GM19099 (cell line): ENCODE results near the gene AHCYL1.

Experiments used
- POLR2A ChIP-seq: IDR thresholded peaks from 3 replicates; pipeline ENCODE4 v1.6.1; 2011; ENCODE audit warnings: low read depth; ENCODE audit not compliant: insufficient read length; ENCODE audit errors: extremely low read depth

Gene AHCYL1

DNA sequence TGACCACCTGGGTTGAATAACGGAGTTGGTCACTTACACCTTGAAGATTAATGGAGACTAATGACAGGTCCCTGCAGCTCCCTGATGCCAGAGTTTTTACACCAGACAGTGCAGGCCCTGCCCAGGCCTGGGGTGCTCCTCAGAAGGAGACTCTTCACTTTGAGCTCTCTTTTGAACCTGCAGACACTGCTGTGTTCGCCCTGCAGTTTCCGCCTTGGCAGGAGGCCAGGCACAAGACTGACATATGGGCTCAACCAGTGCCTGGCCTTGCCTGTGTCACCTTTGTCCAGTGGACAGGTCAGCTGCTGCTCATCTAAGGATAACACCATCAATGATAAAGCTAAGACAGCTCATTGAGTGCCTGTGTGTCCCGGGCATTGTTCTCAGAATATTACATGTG is 55.1 kb downstream of the AHCYL1 start:
- no peak for TF ChIP-seq POLR2A

DNA sequence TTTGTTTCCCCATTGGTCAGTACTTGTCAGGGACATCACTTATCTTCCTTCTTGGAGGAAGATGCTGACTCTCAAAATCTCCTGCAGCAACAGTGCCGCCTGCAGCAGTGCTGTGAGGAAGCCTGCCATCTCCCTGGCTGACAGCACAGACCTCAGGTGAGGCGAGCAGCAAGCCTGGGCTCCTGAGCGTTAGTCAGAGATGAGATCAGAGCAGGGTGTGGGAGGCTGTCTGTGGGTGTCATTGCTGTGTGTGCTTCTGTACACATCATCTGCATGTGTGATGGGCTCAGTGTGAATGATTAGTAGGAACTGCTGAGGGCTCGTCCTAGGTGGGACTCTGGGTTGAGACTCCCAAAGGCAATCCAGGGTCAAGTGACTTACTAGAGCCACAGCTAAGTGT is 56.0 kb downstream of the AHCYL1 start:
- TF ChIP-seq POLR2A = no peak

DNA sequence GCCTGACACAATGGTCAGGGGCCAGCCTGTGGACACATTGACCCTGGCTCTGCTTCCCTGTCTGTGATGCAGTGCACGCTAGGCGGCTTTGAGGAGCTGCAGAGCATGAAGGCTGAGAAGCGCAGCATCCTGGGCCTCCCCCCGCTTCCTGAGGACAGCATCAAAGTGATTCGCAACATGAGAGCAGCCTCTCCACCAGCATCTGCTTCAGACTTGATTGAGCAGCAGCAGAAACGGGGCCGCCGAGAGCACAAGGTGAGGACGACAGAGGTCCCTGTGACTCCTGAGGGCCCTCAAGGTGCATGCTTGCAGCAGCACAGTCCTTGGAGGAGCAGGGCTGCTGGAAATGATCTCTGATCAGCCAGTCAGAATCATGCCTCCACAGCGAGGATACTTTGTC is 58.5 kb downstream of the AHCYL1 start:
- TF ChIP-seq POLR2A = no peak

DNA sequence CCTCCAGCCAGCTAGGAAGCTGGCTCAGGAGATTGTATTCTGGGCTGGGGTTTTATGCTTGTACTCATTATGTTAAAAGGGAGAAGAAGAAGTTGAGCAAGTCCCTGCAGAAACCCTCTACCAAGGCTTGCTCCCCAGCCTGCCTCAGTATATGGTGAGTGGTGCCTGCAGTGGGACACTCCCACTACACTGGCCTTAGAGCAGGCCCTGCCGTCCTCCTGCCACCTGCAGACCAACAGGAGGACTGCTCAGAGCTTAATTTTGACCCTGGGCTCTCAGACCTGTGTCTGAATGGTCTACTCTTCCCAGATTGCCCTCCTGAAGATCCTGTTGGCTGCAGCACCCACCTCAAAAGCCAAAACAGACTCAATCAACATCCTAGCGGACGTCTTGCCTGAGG is 62.9 kb downstream of the AHCYL1 start:
- TF ChIP-seq POLR2A = no peak

DNA sequence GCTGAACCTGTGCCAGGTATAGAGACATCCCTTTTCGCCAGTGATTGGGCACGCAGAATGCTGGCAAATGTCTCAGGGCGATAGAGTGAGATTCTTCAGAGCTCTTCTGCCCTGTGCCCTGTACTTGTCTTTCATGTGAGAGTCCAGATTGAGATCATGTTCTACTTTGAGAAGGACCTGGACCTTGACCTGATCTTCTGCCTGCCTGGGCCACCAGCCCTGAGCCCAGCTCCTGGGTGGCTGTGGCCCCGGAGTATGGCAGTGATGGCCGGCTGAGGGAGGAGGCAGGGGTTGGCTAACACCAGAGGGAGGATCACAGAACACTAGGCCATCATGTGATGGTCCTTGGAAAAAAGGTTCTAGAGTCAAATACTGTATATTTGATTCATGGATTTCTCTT is 63.7 kb downstream of the AHCYL1 start:
- no peak for TF ChIP-seq POLR2A

DNA sequence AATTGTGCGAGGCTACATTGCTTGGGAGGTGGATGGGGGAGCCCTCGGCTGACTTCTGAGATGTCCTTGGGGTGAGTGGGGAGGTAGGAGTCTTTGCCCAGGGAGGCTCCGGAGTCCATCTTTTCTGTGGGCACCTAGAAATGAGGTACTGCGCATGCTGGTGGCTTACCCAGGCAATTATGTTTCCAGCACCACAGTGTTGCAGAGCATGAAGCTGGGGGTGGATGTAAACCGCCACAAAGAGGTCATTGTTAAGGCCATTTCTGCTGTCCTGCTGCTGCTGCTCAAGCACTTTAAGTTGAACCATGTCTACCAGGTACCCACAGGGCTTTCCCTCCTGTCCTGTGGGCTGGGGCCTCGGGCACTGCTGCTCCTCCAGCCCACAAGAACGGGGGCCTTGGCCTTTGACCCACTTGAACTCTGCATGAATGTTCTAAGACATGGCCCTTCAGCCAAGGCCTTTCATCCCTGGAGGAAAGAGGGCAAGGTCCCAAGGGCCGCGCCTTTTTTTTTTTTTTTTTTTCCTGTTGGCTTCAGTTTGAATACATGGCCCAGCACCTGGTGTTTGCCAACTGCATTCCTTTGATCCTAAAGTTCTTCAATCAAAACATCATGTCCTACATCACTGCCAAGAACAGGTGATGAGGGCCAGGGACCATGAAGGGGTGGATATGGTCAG is 64.5 kb downstream of the AHCYL1 start:
- no peak for TF ChIP-seq POLR2A

DNA sequence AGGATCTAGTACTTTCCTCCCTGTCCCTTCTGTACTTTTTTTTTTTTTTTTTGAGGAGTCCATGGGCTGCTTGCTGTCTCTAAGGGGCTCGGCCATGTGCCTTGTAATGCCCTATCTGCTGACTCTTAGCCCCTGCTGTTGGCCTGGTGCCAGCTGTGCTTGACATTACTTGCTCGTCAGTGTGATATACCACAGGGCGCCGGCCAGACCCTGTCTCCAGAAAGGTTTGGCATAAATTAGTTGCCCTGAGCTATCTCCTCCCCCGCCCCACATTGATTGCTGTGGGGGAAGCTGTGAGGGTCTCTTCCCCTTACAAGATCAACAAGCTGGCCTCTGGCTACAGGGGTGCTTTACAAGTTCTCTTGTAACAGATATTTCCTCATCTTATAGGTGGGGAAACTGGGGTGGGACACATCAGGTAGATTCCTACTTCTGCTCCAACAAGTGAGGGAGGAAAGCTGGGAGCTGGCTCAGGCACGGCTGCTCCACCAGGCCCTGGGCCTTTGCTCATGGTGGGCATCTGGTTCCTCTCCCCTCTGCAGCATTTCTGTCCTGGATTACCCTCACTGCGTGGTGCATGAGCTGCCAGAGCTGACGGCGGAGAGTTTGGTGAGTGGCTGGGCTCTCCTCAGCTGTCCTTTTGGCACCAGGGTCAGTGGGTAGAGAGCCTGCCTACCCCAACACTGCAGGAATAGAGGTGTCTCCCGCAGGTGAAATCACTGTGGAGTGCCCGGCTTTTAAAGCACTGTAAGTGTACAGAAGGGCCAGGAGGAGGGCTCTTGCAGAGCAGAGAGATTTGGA is 65.4 kb downstream of the AHCYL1 start:
- no peak for TF ChIP-seq POLR2A

DNA sequence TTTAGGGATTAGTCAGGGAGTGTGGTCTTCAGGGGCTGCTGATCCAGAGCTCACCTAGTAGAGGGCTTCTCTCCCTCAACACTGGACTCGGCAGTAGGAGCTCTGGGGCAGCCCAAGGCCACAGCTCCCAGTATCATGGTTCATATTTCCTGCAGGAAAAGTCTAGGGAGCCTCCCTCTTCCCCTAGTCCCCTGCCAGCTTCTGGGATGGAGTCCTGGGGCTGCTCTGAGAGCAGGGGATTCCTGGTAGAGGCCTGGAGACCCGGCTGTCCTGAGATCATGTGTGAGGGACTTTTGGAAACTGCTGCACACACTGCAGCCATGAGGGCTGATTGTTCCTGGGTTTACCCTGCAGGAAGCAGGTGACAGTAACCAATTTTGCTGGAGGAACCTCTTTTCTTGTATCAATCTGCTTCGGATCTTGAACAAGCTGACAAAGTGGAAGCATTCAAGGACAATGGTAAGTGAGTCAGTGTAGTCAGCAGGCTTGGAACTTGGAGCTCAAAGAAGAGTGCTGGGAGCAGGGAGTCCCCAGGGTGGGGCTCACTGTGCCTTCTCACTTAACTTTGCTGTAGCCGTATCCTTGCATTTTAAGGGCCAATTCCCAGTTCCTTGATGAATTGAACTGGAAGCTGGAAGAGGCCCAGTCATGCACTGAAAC is 66.2 kb downstream of the AHCYL1 start:
- no peak for TF ChIP-seq POLR2A

DNA sequence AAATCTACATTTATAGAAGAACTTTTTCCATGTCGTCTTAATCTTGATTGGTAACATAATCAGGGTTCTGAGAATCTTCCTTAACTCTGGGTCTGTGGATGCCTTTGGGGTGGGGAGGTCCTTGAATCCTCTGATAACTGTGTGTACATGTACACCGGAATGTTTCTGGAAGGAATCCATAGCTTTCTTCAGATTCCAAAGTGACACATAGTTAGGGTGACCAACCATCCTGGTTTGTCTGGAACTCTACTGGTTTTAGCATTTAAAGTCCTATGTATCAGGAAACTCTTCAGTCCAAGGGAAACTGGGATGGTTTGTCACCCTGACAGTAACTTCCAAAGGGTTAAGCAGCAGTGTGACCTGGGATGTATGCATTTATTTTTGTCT is 66.7 kb downstream of the AHCYL1 start:
- no peak for TF ChIP-seq POLR2A

DNA sequence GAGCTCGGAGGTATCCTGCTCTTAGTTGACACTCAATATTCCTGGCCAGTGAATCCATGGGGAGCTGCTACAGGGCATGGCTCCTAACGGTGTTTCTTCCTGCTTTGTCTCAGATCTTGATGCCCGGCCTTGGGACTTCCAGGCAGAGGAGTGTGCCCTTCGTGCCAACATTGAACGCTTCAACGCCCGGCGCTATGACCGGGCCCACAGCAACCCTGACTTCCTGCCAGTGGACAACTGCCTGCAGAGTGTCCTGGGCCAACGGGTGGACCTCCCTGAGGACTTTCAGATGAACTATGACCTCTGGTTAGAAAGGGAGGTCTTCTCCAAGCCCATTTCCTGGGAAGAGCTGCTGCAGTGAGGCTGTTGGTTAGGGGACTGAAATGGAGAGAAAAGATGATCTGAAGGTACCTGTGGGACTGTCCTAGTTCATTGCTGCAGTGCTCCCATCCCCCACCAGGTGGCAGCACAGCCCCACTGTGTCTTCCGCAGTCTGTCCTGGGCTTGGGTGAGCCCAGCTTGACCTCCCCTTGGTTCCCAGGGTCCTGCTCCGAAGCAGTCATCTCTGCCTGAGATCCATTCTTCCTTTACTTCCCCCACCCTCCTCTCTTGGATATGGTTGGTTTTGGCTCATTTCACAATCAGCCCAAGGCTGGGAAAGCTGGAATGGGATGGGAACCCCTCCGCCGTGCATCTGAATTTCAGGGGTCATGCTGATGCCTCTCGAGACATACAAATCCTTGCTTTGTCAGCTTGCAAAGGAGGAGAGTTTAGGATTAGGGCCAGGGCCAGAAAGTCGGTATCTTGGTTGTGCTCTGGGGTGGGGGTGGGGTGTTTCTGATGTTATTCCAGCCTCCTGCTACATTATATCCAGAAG is 69.2 kb downstream of the AHCYL1 start:
- TF ChIP-seq POLR2A = no peak

DNA sequence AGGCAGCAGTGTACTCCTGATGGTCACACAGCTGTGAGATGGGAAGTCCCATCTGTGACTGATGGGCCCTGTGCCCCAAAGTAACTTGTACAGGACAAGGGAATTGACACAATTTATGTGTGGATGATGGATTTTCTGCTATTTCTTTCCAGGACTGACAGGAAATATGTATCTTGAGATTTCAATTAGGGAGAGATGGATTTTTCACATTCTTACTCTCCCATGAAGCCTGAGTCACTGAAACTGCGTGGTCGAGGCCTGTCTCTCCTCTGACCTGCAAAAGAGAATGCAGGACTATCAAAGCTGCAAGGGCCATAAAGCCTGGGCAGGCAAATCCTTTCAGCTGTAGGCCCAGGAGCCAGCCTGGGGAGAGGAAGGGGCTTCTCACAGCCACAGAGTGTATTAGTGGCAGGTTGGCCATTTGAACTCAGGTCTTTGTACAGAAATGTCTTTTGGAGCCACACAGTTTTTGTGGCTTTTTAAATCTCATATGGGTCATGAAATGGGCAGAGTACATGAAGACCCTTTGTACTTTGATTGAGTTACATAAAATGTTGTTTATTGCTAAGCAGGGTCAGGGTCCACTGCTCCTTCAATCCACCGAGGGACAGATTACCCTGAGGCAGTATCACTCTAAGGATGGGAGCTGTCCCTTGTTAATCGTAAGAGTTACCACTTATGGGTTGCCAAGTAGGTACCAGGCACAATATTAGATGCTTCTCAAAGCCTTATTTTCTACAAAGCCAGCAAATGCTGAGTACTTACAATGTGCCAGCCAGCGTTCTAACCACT is 71.1 kb downstream of the AHCYL1 start:
- TF ChIP-seq POLR2A = no peak

DNA sequence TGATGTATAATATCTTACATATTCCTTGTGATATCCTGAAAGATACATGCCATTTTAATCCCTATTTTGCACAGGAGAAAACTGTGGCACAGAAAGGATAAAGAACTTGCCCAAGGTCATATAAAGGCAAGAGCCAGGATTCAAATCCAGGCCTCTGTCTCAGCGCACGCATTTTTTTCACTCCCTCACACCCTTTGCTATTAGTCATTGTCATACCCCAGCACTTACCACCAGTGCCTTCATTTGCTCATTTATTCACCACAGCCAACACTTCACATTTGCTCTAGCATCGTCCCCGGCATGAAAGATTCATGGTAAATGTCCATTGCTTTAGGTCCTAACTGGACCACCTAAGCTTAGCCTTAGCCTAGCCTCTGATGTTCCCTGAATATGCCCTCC is 71.7 kb downstream of the AHCYL1 start:
- TF ChIP-seq POLR2A = no peak

DNA sequence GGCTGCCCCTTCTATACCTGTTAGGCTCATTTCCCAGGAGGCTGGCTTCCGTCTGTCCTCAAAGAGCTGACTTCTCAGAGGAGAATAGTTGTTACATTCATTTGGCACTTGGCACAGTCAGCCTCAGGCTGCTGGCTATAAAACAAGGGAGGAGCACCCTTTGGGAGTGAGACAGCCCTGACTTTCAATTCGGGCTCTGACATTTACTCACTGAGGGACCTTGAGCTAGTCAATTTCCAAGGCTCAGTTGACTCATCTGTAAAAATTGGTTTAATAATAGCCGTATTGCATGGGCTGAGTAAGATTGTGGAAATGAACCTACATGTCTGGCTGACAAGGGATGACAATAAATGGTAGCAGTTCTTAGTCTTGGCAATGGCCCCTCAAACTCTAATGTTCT is 72.2 kb downstream of the AHCYL1 start:
- TF ChIP-seq POLR2A = no peak

DNA sequence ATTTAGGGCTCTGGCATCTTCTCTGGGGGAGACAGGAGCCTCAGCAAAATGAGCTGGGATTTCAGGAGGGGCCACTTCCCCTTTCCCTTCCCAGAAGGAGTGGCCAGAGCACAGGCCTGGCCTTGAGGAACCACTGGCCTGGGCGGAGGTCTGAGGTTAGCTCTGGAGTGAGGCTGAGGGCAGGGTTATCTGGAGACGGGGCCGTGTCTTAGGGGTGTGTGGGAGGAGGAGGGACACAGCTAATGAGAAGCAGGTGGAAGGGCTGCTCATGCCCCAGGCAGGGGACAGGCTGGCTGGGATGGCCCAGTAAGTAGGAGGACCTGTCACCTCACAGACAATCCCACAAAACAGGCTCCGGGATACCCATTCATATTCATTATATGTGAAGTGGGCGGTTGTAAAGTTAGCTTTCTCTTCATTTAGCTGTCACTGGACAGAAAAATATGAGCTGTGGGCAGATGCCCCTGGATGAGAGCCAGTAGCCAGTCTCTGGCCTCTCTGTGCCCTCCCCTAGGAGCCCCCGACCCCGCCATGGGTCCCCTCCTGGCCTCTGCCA is 73.5 kb downstream of the AHCYL1 start:
- TF ChIP-seq POLR2A = no peak
